RWPE1 (cell line): ENCODE data around the gene CEP20.
"Not testable (repeated sequence)": the region's sequence is repeated elsewhere in the genome, so short reads cannot be mapped to it uniquely, and the experiment has no call there.

Source experiments
- CTCF ChIA-PET: fragments of 350-600 bp; sonication (Branson Sonifier 250); formaldehyde crosslinking; extraction: SDS; loops from one replicate; lab custom pipeline; 2021; lab: Yijun Ruan, JAX
- POLR2A ChIA-PET: fragments of 400-600 bp; formaldehyde crosslinking; extraction: SDS; loops from one replicate; lab custom pipeline; 2020; ENCODE audit warnings: antibody characterized with exemption; ENCODE audit not compliant: low non-redundant PET; lab: Yijun Ruan, JAX
- DNase-seq: peaks from one replicate; pipeline ENCODE4 v3.0.0; 2012; ENCODE audit warnings: low spot score
- H3K27ac ChIP-seq: fragments of 450-650 bp; 2 replicates; pipeline ENCODE4 v1.5.1; 2017
- TF ChIP-seq, protein P1 (sequence below): fragments of 450-650 bp; conservative IDR thresholded peaks from 2 replicates; pipeline ENCODE4 v1.5.1; 2017; ENCODE audit warnings: low read depth, mild to moderate bottlenecking

The CEP20 gene

DNA sequence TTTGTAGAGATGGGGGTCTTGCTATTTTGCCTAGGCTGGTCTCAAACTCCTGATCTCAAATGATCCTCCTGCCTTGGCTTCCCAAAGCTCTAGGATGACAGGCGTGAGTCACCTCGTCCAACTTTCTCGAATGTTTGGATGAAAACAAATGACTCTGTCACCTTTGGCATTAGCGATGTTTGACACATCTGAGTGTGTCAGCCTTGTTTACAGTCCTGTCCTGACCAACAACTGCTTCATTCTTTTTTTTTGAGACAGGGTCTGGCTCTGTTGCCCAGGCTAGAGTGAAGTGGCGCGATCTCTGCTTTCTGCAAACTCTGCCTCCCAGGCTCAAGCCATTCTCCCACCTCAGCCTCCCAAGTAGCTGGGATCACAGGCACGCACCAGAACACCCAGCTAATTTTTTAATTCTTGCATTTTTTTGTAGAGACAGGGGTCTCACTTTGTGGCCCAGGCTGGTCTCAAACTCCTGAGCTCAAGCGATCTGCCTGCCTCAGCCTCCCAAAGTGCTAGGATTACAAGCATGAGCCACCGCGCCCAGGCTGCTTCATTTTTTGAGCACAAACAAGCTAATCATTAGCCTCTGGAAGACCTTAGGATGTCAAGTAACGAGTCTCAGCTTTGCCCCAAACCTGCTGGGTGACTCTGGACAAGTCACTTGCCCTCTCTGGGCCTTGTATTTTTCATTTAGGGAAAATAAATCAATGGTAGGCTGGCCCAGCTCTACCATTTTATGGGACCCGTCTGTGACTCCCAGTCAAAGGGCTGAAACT, 39.0 kb downstream of the CEP20 start:
- no peak for DNase-seq
- TF ChIP-seq, protein P1, sequence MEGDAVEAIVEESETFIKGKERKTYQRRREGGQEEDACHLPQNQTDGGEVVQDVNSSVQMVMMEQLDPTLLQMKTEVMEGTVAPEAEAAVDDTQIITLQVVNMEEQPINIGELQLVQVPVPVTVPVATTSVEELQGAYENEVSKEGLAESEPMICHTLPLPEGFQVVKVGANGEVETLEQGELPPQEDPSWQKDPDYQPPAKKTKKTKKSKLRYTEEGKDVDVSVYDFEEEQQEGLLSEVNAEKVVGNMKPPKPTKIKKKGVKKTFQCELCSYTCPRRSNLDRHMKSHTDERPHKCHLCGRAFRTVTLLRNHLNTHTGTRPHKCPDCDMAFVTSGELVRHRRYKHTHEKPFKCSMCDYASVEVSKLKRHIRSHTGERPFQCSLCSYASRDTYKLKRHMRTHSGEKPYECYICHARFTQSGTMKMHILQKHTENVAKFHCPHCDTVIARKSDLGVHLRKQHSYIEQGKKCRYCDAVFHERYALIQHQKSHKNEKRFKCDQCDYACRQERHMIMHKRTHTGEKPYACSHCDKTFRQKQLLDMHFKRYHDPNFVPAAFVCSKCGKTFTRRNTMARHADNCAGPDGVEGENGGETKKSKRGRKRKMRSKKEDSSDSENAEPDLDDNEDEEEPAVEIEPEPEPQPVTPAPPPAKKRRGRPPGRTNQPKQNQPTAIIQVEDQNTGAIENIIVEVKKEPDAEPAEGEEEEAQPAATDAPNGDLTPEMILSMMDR: no peak
- CTCF ChIA-PET: interaction anchor here (1.0 kb wide), 1 partner anchor 28 kb away, joined by 3 read pairs; no protein-coding TSS in a partner anchor
- no peak overlapping the region for H3K27ac ChIP-seq
- POLR2A ChIA-PET: no interaction called here

DNA sequence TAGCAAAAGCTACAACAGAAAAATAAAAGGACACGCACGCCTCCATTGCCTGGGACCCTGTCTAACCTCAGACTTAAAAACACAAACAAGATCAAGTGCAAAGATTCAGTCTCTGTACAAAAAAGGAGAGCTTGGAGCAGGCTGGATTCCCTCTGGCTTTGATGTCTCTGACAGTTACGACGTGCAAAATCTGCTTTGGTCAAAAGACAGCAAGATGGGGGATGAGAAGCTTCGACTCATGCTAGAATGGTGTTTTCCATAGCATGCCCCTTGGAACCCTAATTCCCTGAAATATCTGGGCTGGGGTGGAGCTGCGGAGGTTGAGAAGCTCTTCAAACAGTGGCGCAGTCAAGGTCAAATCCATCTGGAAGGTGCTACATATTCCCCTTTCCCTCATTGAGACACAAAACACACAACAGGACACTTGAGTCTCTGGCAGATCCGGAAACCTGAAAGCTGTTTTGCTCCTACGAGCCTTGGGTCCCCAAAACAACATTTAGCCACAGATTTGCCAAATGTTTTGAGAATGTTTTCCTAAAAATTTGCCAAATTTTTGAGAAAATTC, 40.7 kb downstream of the CEP20 start:
- ChIA-PET POLR2A (no interaction called here), CTCF (interaction anchor here (0.5 to 1.1 kb wide), 4 partner anchors 26 to 55 kb away, joined by 3 to 10 read pairs (median 5); partner anchors contain the start of gene CEP20)
- DNase-seq: no peak
- TF ChIP-seq, protein P1: no peak
- H3K27ac ChIP-seq: no peak overlapping the region

DNA sequence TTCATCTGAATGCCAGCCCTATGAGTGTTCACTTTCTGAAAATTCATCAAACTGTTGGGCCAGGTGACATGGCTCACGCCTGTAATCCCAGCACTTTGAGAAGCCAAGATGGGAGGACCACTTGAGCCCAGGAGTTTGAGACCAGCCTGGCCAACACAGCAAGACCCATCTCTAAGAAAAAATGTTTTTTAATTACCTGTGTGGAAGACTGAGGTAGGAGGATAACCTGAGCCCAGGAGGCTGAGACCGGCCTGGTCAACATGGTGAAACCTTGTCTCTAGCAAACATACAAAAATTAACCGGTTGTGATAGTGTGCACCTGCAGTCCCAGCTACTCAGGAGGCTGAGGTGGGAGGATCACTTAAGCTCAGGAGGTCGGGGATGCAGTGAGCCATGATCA, 41.9 kb downstream of the CEP20 start:
- ChIA-PET POLR2A (no interaction called here), CTCF (interaction anchor here (0.6 kb wide), 1 partner anchor 68 kb away, joined by 3 read pairs; no protein-coding TSS in a partner anchor)
- DNase-seq: no peak
- TF ChIP-seq, protein P1: no peak
- H3K27ac ChIP-seq: no peak overlapping the region

DNA sequence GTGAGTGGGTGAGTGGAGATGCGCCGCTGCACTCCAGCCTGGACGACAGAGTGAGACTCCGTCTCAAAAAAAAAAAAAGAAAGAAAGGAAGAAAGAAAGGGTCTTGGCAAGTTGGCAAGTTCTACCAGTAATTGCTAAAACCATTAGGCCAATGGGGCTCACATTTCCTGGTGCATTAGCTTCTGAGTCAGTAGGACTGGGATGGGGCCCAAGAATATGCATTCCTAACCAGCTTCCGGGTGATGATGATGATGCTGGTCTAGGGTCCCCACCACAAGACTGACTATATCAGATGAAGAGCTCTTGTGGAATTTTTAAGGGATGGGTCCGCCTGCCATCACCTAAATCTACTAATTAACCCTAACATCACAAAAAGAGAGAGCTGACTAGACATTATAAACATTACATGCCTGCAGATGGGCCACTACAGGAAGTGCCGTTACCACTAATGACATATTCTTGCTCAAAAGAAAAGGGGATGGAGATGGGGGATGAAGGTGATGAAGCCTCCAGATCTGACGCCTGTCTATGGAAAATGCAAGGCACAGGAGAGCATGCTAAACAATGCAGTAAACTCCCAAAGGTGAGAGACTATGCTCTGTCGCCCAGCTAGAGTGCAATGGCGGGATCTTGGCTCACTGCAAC, 44.6 kb downstream of the CEP20 start:
- no peak for DNase-seq
- TF ChIP-seq, protein P1: no peak
- no peak overlapping the region for H3K27ac ChIP-seq
- POLR2A ChIA-PET: no interaction called here
- CTCF ChIA-PET: interaction anchor here (0.6 kb wide), 1 partner anchor 283 kb away, joined by 3 read pairs; no protein-coding TSS in a partner anchor

DNA sequence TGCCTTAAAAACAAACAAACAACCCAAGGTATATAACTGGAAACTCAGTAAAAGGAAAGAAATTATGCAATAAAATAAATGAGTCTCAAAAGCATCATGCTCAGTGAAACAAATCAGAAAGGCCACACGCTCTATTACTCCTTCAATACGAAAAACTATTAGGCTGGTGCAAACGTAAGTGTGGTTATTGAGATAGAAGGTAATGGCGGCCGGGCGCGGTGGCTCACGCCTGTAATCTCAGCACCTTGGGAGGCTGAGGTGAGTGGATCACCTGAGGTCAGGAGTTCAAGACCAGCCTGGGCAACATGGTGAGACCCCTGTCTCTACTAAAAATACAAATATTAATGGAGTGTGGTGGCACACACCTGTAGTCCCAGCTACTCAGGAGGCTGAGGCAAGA, 49.2 kb downstream of the CEP20 start:
- CTCF ChIA-PET, DNase-seq, POLR2A ChIA-PET, H3K27ac ChIP-seq: not testable (repeated sequence)

DNA sequence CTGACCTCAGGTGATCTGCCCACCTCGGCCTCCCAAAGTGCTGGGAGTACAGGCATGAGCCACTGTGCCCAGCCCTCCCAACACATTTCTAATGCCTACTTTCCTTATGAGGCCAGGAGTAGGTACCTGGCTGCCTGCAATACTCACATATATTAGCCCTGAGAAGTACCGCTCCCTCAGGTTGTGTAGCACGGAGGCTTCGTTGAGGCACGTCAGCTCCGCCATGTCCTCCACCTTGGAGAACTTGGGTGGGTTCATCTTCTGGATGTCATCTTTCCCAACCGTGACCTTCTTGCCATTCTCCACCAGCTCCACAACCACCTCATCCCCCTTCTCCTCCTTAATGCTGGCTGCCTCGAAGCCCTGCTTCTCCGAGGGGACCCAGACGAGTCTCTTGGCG, 50.6 kb downstream of the CEP20 start:
- CTCF ChIA-PET: interaction anchor here (0.8 kb wide), 1 partner anchor 9 kb away, joined by 4 read pairs; no protein-coding TSS in a partner anchor
- TF ChIP-seq, protein P1: no peak
- POLR2A ChIA-PET: no interaction called here
- no peak for DNase-seq
- H3K27ac ChIP-seq: no peak overlapping the region
